H1 (cell line): Measurements from ENCODE around the gene TCF7L2. TPM values are rescaled to one million over a fixed set of nuclear protein-coding genes. Genes with fewer than 3 reads are reported as not detected.

Experiments used
- CTCF ChIA-PET: fragments of 300-600 bp; sonication (Branson Sonifier 250); formaldehyde crosslinking; loops from one replicate; lab custom pipeline; 2021; ENCODE audit not compliant: partially characterized antibody; lab: Charles Lee
- POLR2A ChIA-PET: fragments of 300-600 bp; sonication (Branson Sonifier 250); formaldehyde crosslinking; loops from one replicate; lab custom pipeline; 2021; ENCODE audit warnings: inconsistent platforms; ENCODE audit not compliant: partially characterized antibody; lab: Charles Lee
- DNase-seq, 2 experiments: peaks; one replicate each; pipeline versions ENCODE4 v3.0.0 to v3.0.0-alpha.2; 2010 to 2022; ENCODE audit warnings: low spot score in 2 of 2, low read depth in 1 of 2, mixed read lengths in 1 of 2
- FAIRE-seq: peaks from 2 replicates; lab custom pipeline; 2011; peaks lifted over from hg19 to GRCh38; lab: Jason Lieb, UNC
- H2AFZ ChIP-seq: 2 replicates; pipeline ENCODE4 v1.8.1; 2012; ENCODE audit warnings: low read length, inconsistent platforms
- H2AK5ac ChIP-seq: 2 replicates; pipeline ENCODE4 v1.6.1; 2013; ENCODE audit warnings: low read depth, low read length
- H2BK120ac ChIP-seq: replicated peaks from 2 replicates; pipeline ENCODE3; 2013; ENCODE audit warnings: low read depth, low read length, inconsistent platforms
- H2BK12ac ChIP-seq: 2 replicates; pipeline ENCODE4 v1.6.1; 2013; ENCODE audit warnings: low read depth, low read length
- H2BK15ac ChIP-seq: 2 replicates; pipeline ENCODE4 v1.6.1; 2013; ENCODE audit warnings: low read length
- H2BK20ac ChIP-seq: 2 replicates; pipeline ENCODE4 v1.6.1; 2013; ENCODE audit warnings: low read length
- H2BK5ac ChIP-seq: 2 replicates; pipeline ENCODE4 v1.6.1; 2013; ENCODE audit warnings: low read depth, low read length
- H3K14ac ChIP-seq: 2 replicates; pipeline ENCODE4 v1.6.1; 2013; ENCODE audit warnings: inconsistent platforms; ENCODE audit not compliant: insufficient read length
- H3K18ac ChIP-seq: 2 replicates; pipeline ENCODE4 v1.6.1; 2013; ENCODE audit warnings: low read length; ENCODE audit errors: extremely low read depth
- H3K23ac ChIP-seq: 2 replicates; pipeline ENCODE4 v1.6.1; 2013; ENCODE audit warnings: inconsistent platforms; ENCODE audit not compliant: insufficient read length
- H3K23me2 ChIP-seq: 2 replicates; pipeline ENCODE4 v1.6.1; 2013; ENCODE audit warnings: low read depth, low read length
- H3K27ac ChIP-seq: 2 replicates; pipeline ENCODE4 v1.6.1; 2011; ENCODE audit warnings: low read depth, low read length, inconsistent platforms
- H3K27me3 ChIP-seq, 4 experiments: replicated peaks in 1 of 4; 1 replicate in 1 of 4; 2 replicates in 3 of 4; pipeline versions ENCODE4 v1.6.1 to v1.8.1; 2011 to 2013; ENCODE audit warnings: low read length in 3 of 4, mild to moderate bottlenecking in 3 of 4, inconsistent platforms in 2 of 4, mixed read lengths in 2 of 4, moderate library complexity in 1 of 4; ENCODE audit not compliant: control insufficient read depth in 3 of 4, insufficient read depth in 3 of 4; ENCODE audit errors: extremely low read depth in 1 of 4
- H3K36me3 ChIP-seq, 4 experiments: 2 replicates each; pipeline versions ENCODE4 v1.6.1 to v1.8.1; 2011 to 2013; ENCODE audit warnings: mild to moderate bottlenecking in 4 of 4, low read length in 3 of 4, moderate library complexity in 2 of 4, control low read depth in 1 of 4, inconsistent platforms in 1 of 4; ENCODE audit not compliant: insufficient read depth in 4 of 4, control insufficient read depth in 2 of 4
- H3K4ac ChIP-seq: replicated peaks from 2 replicates; pipeline ENCODE3; 2013; ENCODE audit warnings: low read length, low read depth, mixed read lengths, inconsistent platforms; ENCODE audit not compliant: insufficient read length
- H3K4me1 ChIP-seq, 4 experiments: replicated peaks in 1 of 4; 1 replicate in 1 of 4; 2 replicates in 3 of 4; pipeline versions ENCODE4 v1.6.1 to v1.8.1; 2011 to 2013; ENCODE audit warnings: low read length in 3 of 4, inconsistent platforms in 2 of 4, mixed read lengths in 1 of 4; ENCODE audit not compliant: insufficient read depth in 4 of 4, control insufficient read depth in 3 of 4
- H3K4me2 ChIP-seq, 2 experiments: 2 replicates each; pipeline versions ENCODE4 v1.6.1 to v1.8.1; 2011 to 2013; ENCODE audit warnings: low read depth in 2 of 2, low read length in 2 of 2, control low read depth in 1 of 2, inconsistent platforms in 1 of 2, mild to moderate bottlenecking in 1 of 2; ENCODE audit not compliant: insufficient read depth in 1 of 2
- H3K4me3 ChIP-seq, 4 experiments: fragments of 200-600, 300-600 bp in 1 of 4; sonication (generic), shearing (Covaris generic), sonication (Bioruptor Twin) in 1 of 4; 2 replicates each; pipeline versions ENCODE4 v1.5.1 to v1.8.1; 2011 to 2016; ENCODE audit warnings: low read length in 4 of 4, low read depth in 3 of 4, control low read depth in 2 of 4, inconsistent platforms in 2 of 4, mild to moderate bottlenecking in 2 of 4, mixed read lengths in 1 of 4, moderate library complexity in 1 of 4; ENCODE audit not compliant: insufficient read depth in 2 of 4; ENCODE audit errors: extremely low read depth in 1 of 4
- H3K56ac ChIP-seq: replicated peaks from 2 replicates; pipeline ENCODE3; 2013; ENCODE audit warnings: low read depth, mild to moderate bottlenecking, mixed read lengths, low read length, inconsistent platforms; ENCODE audit not compliant: insufficient read length
- H3K79me1 ChIP-seq: 2 replicates; pipeline ENCODE4 v1.6.1; 2013; ENCODE audit warnings: low read depth, low read length, control low read depth
- H3K79me2 ChIP-seq, 2 experiments: 2 replicates each; pipeline versions ENCODE4 v1.6.1 to v1.8.1; 2012 to 2013; ENCODE audit warnings: low read length in 2 of 2, mild to moderate bottlenecking in 2 of 2, inconsistent platforms in 1 of 2; ENCODE audit not compliant: insufficient read depth in 2 of 2, control insufficient read depth in 1 of 2
- H3K9ac ChIP-seq, 4 experiments: replicated peaks in 1 of 4; 1 replicate in 1 of 4; 2 replicates in 3 of 4; pipeline versions ENCODE4 v1.6.1 to v1.8.1; 2011 to 2013; ENCODE audit warnings: low read depth in 3 of 4, low read length in 3 of 4, control low read depth in 2 of 4, mild to moderate bottlenecking in 2 of 4, moderate library complexity in 2 of 4, inconsistent platforms in 1 of 4; ENCODE audit errors: extremely low read depth in 1 of 4
- H3K9me3 ChIP-seq, 2 experiments: 2 replicates each; pipeline versions ENCODE4 v1.6.1 to v1.8.1; 2012 to 2013; ENCODE audit warnings: mild to moderate bottlenecking in 2 of 2, moderate library complexity in 2 of 2, control low read depth in 1 of 2, inconsistent platforms in 1 of 2, low read depth in 1 of 2, low read length in 1 of 2, mixed read lengths in 1 of 2; ENCODE audit not compliant: insufficient read depth in 2 of 2
- H4K20me1 ChIP-seq, 2 experiments: replicated peaks in 1 of 2; 2 replicates each; pipeline versions ENCODE3 to v1.8.1; 2011 to 2013; ENCODE audit warnings: inconsistent platforms in 2 of 2, low read length in 2 of 2, mild to moderate bottlenecking in 1 of 2; ENCODE audit not compliant: insufficient read depth in 2 of 2, control insufficient read depth in 1 of 2
- H4K5ac ChIP-seq: 2 replicates; pipeline ENCODE4 v1.6.1; 2013; ENCODE audit warnings: low read length, low read depth, mixed read lengths, inconsistent platforms; ENCODE audit not compliant: insufficient read length
- H4K8ac ChIP-seq: 2 replicates; pipeline ENCODE4 v1.8.0; 2013; ENCODE audit warnings: mild to moderate bottlenecking, moderate library complexity, low read length, inconsistent platforms; ENCODE audit not compliant: insufficient read depth; ENCODE audit errors: extremely low read depth
- H4K91ac ChIP-seq: replicated peaks from 2 replicates; pipeline ENCODE3; 2013; ENCODE audit warnings: low read length, mixed read lengths, inconsistent platforms; ENCODE audit not compliant: insufficient read length
- GTF2F1 ChIP-seq: IDR thresholded peaks from 2 replicates; pipeline ENCODE4 v1.6.1; 2012; ENCODE audit warnings: low read depth, low read length, improper control_type of control experiment, borderline replicate concordance
- JUN ChIP-seq: IDR thresholded peaks from 2 replicates; pipeline ENCODE4 v1.6.1; 2011; ENCODE audit warnings: low read depth, mild to moderate bottlenecking, improper control_type of control experiment, low read length
- KDM1A ChIP-seq: fragments of 200-600, 300-600 bp; sonication (generic); IDR thresholded peaks from 2 replicates; pipeline ENCODE4 v1.7.1; 2016; ENCODE audit warnings: mild to moderate bottlenecking, low read length, borderline replicate concordance
- MAFK ChIP-seq: IDR thresholded peaks from 2 replicates; pipeline ENCODE4 v1.6.1; 2012; ENCODE audit warnings: low read depth, mild to moderate bottlenecking, improper control_type of control experiment, low read length
- PHF8 ChIP-seq: fragments of 200-600 bp; sonication (generic); conservative IDR thresholded peaks from 2 replicates; pipeline ENCODE4 v1.7.1; 2012; ENCODE audit warnings: low read depth, mild to moderate bottlenecking, inconsistent platforms, low read length, moderate library complexity
- SIN3A ChIP-seq, 2 experiments: IDR thresholded peaks in 1 of 2; conservative IDR thresholded peaks in 1 of 2; 2 replicates each; pipeline ENCODE4 v1.6.1; 2011 to 2012; ENCODE audit warnings: low read length in 2 of 2, improper control_type of control experiment in 1 of 2, low read depth in 1 of 2, mild to moderate bottlenecking in 1 of 2
- SP4 ChIP-seq: IDR thresholded peaks from 2 replicates; pipeline ENCODE4 v1.6.1; 2012; ENCODE audit warnings: low read length, inconsistent platforms
- SUZ12 ChIP-seq: fragments of 200-600 bp; sonication (generic); IDR thresholded peaks from 2 replicates; pipeline ENCODE4 v1.6.1; 2012; ENCODE audit warnings: mild to moderate bottlenecking, inconsistent platforms, low read length, moderate library complexity, mixed read lengths
- WGBS, 2 experiments: shearing (Covaris generic) in 1 of 2; methylation state at CpG; one replicate each; pipeline versions ENCODE4 v1.1.6 to v1.1.7; 2013 to 2015; ENCODE audit warnings: low lambda C conversion rate in 2 of 2, mixed read lengths in 2 of 2, inconsistent platforms in 1 of 2, low coverage in 1 of 2, missing lambda C conversion rate in 1 of 2; ENCODE audit not compliant: insufficient replicate concordance in 2 of 2, insufficient coverage in 1 of 2, insufficient read length in 1 of 2; ENCODE audit errors: extremely low coverage in 1 of 2, missing lambda C conversion rate in 1 of 2; 5-methylcytosine and 5-hydroxymethylcytosine counted together
- polyA plus RNA-seq, 7 experiments: library from polyadenylated mRNA; depleted of rRNA in 3 of 7; stranded (reverse) in 5 of 7; unstranded in 2 of 7; fragments of >200 nt in 5 of 7; fragments of 200-250 nt in 2 of 7; gene quantifications; 1 replicate in 5 of 7; 2 replicates in 1 of 7; 4 replicates in 1 of 7; pipeline versions ENCODE4 v1.2.1 to v1.2.3, GENCODE V29; 2011 to 2013; ENCODE audit warnings: missing spikeins in 2 of 7, mixed read lengths in 2 of 7
- total RNA-seq: library from RNA; stranded (reverse); fragmentation: NEBNext Ultra II Directional; extraction: Animal tissue kit (Norgen Biotek cat#: 25700); gene quantifications from 2 replicates; pipeline ENCODE4 v1.2.1, GENCODE V29; 2021
- TF ChIP-seq, protein P1 (sequence below): IDR thresholded peaks from 2 replicates; pipeline ENCODE4 v1.6.1; 2011; ENCODE audit warnings: low read length, improper control_type of control experiment
- TF ChIP-seq, protein P2 (sequence below), 3 experiments: IDR thresholded peaks; 1 replicate in 2 of 3; 2 replicates in 1 of 3; pipeline versions ENCODE4 v1.5.1 to v1.6.1; 2011; ENCODE audit warnings: low read length in 3 of 3, mild to moderate bottlenecking in 3 of 3, inconsistent platforms in 2 of 3, low read depth in 1 of 3, moderate library complexity in 1 of 3; ENCODE audit not compliant: insufficient read depth in 1 of 3; ENCODE audit errors: control extremely low read depth in 1 of 3

Gene TCF7L2
- total and polyA plus RNA-seq, 2 of the 8 experiments (the other 6 are each of a cell fraction or from before 2014, with no cell fraction given), result 33.9 to 67.3 TPM

DNA sequence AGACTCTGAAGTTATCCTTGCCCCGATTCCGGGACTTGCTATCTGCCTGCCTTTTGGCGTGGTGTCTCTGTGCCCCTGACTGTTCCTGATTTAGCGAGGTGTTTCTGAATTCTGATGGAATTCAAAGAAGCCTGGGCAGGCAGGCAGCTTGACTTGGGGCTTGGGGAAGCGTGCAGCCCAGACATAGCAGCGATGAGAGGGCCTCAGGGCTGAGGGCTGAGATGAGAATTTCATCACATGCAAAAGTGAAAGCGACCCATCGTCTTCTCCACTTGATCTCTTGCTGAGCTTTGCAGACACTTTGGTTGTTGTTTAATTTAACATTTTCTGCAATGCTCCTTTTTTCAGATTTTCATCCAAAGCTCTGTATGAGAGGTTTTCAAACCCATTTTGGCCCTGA lies 57.8 kb downstream of the TCF7L2 start:
- peaks cover 36 to 37% of the 10 kb centered on the region in 2 experiments for H4K20me1 ChIP-seq
- POLR2A ChIA-PET, result no interaction called here
- FAIRE-seq, result no peak
- TF ChIP-seq, protein P1, sequence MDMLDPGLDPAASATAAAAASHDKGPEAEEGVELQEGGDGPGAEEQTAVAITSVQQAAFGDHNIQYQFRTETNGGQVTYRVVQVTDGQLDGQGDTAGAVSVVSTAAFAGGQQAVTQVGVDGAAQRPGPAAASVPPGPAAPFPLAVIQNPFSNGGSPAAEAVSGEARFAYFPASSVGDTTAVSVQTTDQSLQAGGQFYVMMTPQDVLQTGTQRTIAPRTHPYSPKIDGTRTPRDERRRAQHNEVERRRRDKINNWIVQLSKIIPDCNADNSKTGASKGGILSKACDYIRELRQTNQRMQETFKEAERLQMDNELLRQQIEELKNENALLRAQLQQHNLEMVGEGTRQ, result no peak
- TF ChIP-seq, protein P2, sequence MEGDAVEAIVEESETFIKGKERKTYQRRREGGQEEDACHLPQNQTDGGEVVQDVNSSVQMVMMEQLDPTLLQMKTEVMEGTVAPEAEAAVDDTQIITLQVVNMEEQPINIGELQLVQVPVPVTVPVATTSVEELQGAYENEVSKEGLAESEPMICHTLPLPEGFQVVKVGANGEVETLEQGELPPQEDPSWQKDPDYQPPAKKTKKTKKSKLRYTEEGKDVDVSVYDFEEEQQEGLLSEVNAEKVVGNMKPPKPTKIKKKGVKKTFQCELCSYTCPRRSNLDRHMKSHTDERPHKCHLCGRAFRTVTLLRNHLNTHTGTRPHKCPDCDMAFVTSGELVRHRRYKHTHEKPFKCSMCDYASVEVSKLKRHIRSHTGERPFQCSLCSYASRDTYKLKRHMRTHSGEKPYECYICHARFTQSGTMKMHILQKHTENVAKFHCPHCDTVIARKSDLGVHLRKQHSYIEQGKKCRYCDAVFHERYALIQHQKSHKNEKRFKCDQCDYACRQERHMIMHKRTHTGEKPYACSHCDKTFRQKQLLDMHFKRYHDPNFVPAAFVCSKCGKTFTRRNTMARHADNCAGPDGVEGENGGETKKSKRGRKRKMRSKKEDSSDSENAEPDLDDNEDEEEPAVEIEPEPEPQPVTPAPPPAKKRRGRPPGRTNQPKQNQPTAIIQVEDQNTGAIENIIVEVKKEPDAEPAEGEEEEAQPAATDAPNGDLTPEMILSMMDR (IDR thresholded peaks at IDR 0.05; ENCODE audit: control extremely low read depth in 1 of 3, insufficient read depth in 1 of 3, low read depth in 1 of 3, low read length in 3 of 3), result no peak
- TF ChIP-seq PHF8, result no peak
- TF ChIP-seq SP4, result no peak
- TF ChIP-seq GTF2F1, result no peak
- TF ChIP-seq KDM1A, result no peak
- TF ChIP-seq JUN, result no peak
- no peak for TF ChIP-seq MAFK
- no peak for TF ChIP-seq SUZ12
- TF ChIP-seq SIN3A (conservative IDR thresholded peaks at IDR 0.05 in 1 of 2, IDR thresholded peaks at IDR 0.05 in 1 of 2; ENCODE audit: low read depth in 1 of 2, low read length in 2 of 2), result no peak

More for the DNA sequence above, 57.8 kb downstream of the TCF7L2 start:
- Histone ChIP-seq H3K23ac (no peak overlapping the region), H3K27ac (no peak overlapping the region), H2BK20ac (no peak overlapping the region), H3K18ac (no peak overlapping the region), H3K79me2 (peaks cover 48 to 100% of the 10 kb centered on the region in 2 experiments), H2BK120ac (no peak overlapping the region), H2AFZ (no peak overlapping the region), H3K4me1 (peaks cover 4 to 23% (median 16%) of the 10 kb centered on the region in 4 experiments; a peak in 5 of 7 replicates), H2BK15ac (no peak overlapping the region), H4K5ac (no peak overlapping the region), H2BK12ac (no peak overlapping the region), H3K9ac (no peak overlapping the region), H3K27me3 (no peaks in the 10 kb centered on the region), H2AK5ac (no peak overlapping the region), H3K4ac (no peak overlapping the region), H4K91ac (no peak overlapping the region), H3K4me3 (no peak overlapping the region), H3K36me3 (peaks cover 2 to 21% (median 4%) of the 10 kb centered on the region in 4 experiments; a peak in 3 of 8 replicates), H3K9me3 (no peaks in the 10 kb centered on the region), H2BK5ac (no peak overlapping the region), H3K79me1 (peaks cover 46% of the 10 kb centered on the region), H3K14ac (no peak overlapping the region), H3K23me2 (no peaks in the 10 kb centered on the region), H4K8ac (no peak overlapping the region), H3K56ac (no peak overlapping the region), H3K4me2 (no peak overlapping the region)
- CTCF ChIA-PET, result no interaction called here
- no peak for DNase-seq
- WGBS, 2 experiments, result 79% methylated on average over 8 of the region's 8 CpGs; no CpG with 5 or more reads in 1 of the 2 experiments
